Epidermal melanocyte (primary cell): ENCODE results near the gene SNX13.
A peak's percentile ranks its signal among the peaks of the same experiment; 100 is the strongest.

ENCODE experiments used
- DNase-seq: peaks from one replicate; pipeline ENCODE4 v3.0.0; 2011; ENCODE audit warnings: low spot score; ENCODE audit not compliant: insufficient read length

SNX13 gene

DNA sequence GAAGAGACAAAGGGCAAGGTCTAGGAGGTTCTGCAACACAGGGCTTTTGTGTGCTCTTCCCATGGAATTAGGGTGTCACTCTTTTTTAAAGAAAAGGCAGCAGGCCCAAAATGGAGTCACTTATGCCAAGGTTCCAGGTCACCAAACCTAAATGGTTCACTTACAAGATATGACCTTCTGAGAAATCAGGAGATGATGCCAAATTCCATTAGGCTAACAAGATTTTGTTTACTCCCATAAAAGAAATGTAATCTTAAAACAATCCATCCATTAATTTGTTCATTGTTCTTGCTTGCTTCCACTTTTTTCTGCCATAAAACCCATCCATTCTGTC is 158.1 kb downstream of the SNX13 start:
- no peak for DNase-seq

DNA sequence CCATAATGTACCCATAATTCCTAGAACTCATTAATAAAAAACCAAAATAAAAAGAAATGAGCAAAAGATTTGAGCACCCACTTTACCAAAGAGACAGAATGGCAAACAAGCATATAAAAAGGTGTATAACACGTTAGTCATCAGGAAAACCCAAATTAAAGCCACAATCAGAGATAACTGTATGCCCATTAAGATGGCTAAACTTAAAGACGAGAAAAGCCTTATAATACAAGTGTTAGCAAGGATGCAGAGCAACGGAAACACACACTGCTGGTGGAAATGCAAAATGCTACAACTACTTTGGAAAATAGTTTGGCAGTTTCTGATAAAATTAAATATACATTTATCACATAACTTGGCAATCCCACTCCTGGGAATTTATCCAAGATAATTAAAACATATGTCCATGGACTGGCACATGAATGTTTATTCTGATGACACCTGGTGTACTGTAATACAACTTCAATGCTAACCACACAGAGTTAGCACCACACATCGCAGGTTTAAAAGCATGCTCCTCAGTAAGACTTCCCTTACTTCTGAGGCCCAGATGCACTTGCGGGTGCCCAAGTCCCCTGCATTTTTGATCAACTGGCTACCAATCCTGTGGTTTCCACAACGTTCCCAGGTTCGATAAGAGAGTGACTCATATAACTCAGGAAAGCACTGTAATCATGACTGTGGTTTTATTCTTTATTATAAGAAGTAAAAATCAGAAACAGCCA is 158.6 kb downstream of the SNX13 start:
- no peak for DNase-seq

DNA sequence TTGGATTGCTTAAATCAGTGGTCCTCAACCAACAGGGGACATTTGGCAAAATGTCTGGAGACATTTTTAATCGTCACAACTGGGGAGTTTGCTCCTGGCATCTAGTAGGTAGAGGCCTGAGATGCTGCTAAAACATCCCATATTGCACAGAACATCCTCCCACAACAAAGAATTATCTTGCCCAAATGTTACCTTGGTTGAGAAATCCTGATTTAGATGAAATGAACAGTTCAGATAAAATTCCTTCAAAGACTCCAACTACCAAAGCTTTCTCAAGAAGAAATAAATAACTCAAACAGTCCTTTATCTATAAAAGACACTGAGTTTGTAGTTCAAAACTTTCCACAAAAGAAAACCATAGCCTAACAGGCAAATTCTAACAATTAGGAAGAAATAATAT is 160.9 kb downstream of the SNX13 start:
- DNase-seq, result no peak

DNA sequence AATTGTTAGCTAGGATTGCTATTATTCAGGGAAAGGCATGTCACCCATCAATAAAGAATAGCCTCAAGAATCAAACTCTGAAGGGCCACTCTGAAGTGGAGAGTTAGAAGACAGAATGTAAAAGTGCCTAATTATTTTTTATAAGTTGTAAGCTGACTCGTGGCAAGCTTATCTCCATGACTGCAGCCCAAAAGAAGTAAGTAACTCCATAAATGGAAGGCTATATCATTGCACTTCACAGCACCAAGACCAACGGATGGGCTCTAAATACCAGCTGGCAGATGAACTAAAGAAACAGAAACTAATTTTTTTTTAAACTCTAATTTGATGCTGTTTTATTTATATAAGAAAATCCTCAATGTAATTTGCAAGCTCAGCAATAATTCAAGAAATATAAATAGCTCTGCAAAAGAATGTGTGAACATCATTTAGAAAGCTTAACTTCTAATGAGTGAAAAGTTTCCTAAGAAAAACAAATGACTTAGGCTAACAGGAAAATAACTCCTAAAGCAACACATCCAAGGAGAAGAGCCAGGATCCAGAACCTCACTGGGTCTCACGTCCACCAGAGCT is 165.5 kb downstream of the SNX13 start:
- DNase-seq, result no peak

DNA sequence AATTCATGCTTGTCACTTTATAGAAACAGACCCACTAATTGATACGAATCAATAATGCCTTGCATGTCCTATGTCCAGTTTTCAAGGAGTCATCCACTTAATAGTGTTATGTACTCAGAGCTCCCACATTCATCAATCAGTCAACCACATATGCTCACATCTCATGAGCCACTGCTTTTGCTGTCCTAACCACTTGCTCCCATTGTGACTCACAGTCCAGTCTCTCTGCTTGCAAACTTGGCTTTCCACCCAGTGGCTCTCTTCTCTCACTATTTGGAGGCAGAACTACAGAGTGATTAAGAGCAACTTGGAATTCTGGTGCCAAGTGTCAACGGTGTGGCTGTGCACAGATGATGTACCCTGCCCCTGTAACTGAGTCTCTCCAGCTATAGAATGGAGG is 166.0 kb downstream of the SNX13 start:
- peak; percentile 17 for DNase-seq

DNA sequence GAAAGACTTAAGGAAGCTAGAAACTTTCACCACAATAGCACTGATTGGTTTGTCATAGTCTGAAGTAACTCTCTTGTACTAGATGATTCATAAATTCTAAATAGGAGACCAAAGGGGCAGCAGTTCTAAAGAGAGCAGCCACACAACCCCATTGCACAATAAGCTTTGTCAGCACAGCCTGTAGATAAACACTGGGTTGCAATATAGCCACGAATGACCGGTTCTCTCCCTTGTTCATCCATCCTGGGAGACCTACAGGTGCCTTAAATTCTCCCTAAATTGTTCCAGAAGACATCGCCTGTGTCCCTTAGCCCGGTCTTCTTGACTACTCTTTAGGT is 167.0 kb downstream of the SNX13 start:
- DNase-seq, result no peak

DNA sequence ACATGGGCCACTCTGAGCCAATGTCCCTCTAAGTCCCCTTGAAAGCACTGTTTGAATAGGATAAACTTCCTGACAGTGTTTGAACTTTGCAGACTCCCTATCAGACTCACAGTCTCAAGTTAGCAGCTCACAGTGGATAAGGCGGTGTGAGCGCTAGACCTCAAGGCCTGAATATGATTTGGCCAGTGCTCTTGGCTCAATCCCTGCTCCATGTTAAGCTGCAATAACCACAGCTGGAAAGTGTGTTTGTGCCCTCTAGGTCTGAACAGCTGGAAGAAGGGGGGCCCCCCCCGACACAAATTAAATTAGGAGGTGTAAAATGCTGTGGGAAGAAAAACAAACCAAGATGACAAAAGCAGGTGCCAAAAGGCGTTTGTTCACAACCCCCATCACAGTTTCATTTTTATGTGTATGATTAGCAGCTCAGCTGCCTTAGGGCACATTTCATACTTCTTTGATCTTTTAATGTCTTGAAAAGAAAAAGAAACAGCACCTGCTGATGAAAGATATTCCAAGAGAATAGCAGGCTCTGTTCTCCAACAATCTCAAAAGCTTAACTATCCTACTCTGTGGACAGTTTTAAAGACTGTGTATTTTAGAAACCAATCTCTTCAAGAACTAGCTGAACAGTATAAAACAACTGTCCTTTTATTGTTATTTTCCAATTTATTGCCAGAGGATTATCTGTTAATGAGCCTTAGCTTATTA is 167.6 kb downstream of the SNX13 start:
- no peak for DNase-seq

DNA sequence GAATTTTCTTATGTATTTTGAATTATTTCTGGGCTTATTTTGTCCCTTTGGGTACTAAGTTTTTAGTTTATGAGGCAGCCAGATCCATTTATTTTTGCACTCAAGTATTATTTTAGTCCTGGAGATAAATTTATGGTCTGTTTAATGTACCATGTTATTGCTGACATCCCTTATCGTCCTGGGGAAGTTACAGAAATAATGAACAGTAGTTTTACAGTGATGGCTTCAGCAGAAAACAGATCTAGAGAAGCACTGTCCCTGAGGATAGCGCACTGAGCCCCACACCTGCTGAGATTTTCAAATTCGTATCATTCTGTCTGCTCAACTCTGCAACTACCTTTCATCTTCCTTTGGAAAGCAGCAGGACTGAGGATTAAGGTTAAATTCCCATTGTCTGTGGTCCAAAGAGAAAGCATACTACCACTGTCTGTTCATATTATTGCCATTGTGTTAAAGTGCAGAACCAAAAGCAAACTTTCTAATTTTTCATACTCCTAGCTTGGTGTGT is 168.3 kb downstream of the SNX13 start:
- DNase-seq, result no peak

DNA sequence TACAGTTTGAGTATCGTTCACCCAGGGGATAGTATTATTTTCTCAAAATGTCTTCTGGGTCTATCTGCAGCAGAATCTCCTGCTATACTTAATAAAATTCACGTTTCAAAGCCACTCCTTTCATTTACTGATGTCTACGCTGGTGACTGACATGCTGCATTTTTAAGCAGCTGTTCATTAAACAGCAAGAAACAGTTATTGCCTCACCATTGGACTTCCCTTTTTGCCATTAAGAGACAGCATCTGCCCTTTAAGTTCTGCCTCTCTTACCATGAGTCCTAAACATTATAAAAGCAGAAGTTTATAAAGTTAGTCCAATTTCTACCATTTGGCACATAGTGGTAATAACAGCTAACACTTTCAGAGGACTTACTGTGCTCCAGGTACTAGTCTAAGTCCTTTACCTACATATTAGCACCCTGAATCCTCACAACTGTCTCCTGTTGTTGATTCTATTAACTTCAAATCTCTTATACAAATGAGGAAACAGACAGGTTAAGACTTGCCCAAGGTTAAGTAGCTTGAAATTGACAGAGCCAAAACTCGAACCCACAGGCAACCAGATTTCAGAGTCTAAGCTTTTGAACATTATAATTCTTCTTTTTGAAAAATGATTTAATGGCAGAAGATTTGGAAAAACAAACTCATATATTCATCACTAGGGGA is 169.5 kb downstream of the SNX13 start:
- no peak for DNase-seq

DNA sequence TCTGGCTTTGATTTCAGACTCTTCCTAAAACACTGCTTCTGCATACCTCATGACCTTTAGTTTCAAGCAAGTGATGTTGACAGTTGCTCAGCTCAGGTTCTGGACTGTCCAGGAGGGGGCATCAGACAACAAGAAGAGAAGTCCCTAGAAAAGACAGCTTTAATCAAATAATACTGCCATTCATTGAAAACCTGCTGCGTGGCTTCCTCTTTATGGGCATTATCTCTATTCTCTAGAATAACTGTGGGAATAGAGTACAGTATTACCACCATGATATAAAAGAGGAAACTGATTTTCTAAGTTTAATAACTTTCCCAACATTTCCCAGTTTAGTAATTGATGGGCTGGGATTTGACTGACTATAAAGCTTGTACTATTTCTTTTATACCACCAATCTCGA is 170.4 kb downstream of the SNX13 start:
- peak; percentile 68 for DNase-seq

DNA sequence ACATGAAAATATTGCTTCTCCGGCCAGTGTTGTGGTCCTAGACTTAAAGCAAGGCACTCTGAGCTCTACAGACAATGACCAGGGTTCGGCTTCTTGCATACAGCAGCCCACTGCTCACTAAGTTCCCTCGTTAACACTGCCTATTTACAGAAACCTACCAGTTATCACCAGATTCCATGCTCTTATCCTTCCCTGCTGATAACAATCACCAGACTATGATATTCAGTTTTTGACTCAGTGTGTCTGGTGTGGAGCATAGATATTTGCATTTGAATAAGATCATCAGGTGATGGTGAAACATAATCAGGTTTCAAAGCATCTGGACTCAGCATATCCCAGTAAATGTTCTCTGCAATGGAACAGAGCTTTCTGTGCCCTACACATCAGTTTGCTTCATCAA is 182.3 kb downstream of the SNX13 start:
- no peak for DNase-seq

DNA sequence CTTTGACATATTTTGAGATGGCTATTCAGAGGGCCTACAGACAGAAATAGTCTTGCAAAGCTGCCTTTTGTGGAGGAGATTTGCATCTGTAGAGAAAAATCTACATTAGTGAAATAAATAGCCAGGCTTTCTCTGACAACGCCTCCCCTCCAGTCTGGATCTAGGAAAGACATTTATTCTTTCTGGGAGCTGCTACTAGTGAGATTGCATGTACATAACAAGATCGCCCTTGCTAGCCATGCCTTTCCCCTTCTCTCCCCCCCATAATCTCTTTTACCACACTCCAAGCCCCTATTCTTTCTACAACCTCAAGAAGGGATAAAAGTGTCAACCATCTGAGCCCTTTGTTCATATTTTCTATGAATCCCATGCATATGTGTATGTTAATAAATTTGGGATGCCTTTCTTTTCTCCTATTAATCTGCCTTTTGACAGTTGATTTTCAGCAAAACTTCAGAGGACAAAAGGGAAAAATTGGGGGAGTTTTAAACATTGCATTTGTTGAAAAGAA is 194.2 kb downstream of the SNX13 start:
- no peak for DNase-seq

DNA sequence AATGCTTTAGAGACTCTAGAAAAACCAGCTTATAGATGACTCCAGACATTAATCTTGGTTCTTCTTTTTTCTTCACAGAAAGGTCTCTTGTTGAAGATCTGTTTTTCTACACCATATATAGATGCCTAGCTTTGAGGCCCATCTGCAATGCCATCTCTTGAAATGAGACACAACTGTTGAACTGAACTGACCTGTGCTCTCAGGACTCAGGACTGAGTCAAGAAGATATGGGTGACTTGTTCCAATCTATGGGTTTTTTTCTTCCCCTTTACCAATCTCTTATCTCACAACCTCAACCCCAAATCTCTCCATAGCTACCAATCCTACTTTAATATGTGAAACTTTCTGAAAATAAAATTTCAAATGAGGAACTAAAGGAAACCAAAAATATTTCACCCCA is 194.7 kb downstream of the SNX13 start:
- DNase-seq, result no peak

DNA sequence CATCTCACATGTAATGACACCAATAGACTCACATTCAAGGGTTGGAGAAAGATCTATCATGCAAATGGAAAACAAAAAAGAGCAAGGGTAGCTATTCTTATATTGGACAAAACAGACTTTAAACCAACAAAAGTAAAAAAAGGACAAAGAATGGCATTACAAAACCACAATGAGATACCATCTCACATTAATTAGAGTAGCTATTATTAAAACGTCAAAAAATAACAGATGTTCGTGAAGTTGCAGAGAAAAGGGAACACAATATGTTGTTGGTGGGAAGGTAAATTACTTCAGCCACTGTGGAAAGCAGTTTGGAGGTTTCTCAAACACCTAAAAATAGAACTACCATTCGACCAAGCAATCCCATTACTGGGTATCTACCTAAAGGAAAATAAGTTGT is 197.0 kb downstream of the SNX13 start:
- no peak for DNase-seq

DNA sequence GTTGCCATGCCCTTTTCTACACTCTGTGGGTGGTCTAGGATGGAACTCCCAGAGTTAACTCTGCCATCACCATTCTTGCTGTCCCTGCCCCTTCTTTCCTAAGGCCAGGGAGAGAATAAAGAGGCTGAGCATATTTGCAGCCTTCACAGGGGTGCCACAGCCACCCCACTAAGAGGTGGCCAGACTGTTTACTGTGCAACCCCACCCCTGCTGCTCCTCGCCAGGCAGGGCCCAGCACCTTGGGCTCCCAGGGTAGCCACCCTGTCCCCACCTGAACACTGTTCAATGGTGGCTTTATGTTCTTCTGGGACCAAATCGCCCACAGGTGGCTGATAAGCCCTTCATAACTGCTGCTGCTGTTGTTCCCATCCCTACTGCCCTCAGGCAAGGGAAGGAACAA is 198.9 kb downstream of the SNX13 start:
- no peak for DNase-seq
